Muscle of back (tissue), 11 donors: ENCODE results near the gene ENPP7. TPM values are rescaled to one million over a fixed set of nuclear protein-coding genes. Genes with fewer than 3 reads are reported as not detected.

ENCODE experiments used
- DNase-seq, 3 donors: peaks; one replicate each; pipeline versions ENCODE4 v3.0.0 to v3.0.0-alpha.2; 2013
- polyA plus RNA-seq, 10 donors: library from polyadenylated mRNA; unstranded; fragments of 120-200 nt; gene quantifications; one replicate each; pipeline ENCODE4 v1.2.1, GENCODE V29; 2013; ENCODE audit not compliant: insufficient read length in 10 of 10

Gene ENPP7
- polyA plus RNA-seq, 10 donors, result 0.15 TPM; not detected in 9

- DNase-seq, result peak in 1 of 3 donors; percentile 51
These were observed 60.3 kb downstream of the ENPP7 start for GRCh38 chr17:79790805-79791734.

DNA sequence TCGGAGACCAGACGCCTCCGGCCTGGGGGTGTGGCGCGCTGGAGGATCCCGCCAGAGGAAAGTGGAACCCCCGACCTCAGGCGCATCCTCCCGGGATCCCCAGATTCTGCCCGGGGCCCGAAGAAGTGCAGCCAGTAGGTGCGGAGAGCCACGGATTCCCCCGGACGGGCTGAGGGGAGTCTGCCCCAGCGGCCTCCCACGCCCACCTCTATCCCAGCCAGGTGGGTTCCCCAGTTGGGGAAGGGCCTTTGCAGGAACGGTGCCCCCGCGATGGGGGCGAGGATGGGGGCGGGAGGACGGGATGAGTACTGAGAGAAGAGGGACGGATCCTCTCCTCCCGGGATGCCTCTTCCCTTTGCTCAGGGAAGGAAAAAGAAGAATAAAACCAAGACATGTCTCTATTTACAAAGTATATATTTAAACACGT lies 61.0 kb downstream of the ENPP7 start:
- no peak for DNase-seq

Other genes with a start within 250 kb of the ENPP7 start
- under 1 TPM; 0.33 to 0.96 (median 0.51) TPM for gene RBFOX3, start 119.9 kb upstream of the ENPP7 start, polyA plus RNA-seq
- 10 to 100 TPM in 3 of 10 donors, 1 to 10 TPM in 7; 7.6 to 15.9 (median 9.1) TPM for gene CBX2, start 47.2 kb downstream of the ENPP7 start, polyA plus RNA-seq
- gene CBX8, start 66.1 kb downstream of the ENPP7 start, polyA plus RNA-seq, result 1 to 10 TPM; 3.5 to 7.4 (median 5.5) TPM
- 10 to 100 TPM in 3 of 10 donors, 1 to 10 TPM in 7; 5.7 to 11.7 (median 8.3) TPM for gene CBX4, start 108.5 kb downstream of the ENPP7 start, polyA plus RNA-seq